T-helper 17 cell (primary cell): ENCODE data around the gene BSND. TPM values are rescaled to one million over a fixed set of nuclear protein-coding genes. Genes with fewer than 3 reads are reported as not detected.

Experiments
- ATAC-seq: fragments of 150-1000 bp; cut with Tn5 transposase; 2 replicates; pipeline ENCODE4 v1.10.0; 2021; ENCODE audit warnings: mild to moderate bottlenecking, moderate library complexity
- DNase-seq, 3 donors: peaks; one replicate each; pipeline versions ENCODE4 v3.0.0 to v3.0.0-alpha.2; 2020 to 2021
- H3K9me3 ChIP-seq: one replicate; pipeline ENCODE4 v1.7.0; 2013; ENCODE audit warnings: low read length, mild to moderate bottlenecking; ENCODE audit not compliant: control insufficient read depth, poor library complexity, severe bottlenecking
- H3K27ac Mint-ChIP-seq: one replicate; pipeline ENCODE4 v1.8.0; 2022; ENCODE audit warnings: mild to moderate bottlenecking, moderate library complexity, mixed read lengths
- H3K27me3 Mint-ChIP-seq: one replicate; pipeline ENCODE4 v1.8.0; 2022; ENCODE audit warnings: mixed read lengths
- H3K36me3 Mint-ChIP-seq: one replicate; pipeline ENCODE4 v1.8.0; 2022; ENCODE audit warnings: low read depth, mixed read lengths
- H3K4me1 Mint-ChIP-seq: one replicate; pipeline ENCODE4 v1.8.0; 2022; ENCODE audit warnings: mild to moderate bottlenecking, mixed read lengths
- H3K4me3 Mint-ChIP-seq: one replicate; pipeline ENCODE4 v1.8.0; 2022; ENCODE audit warnings: mild to moderate bottlenecking, moderate library complexity, mixed read lengths
- total RNA-seq, 4 donors: library from RNA in 2 of 4; stranded (reverse) in 2 of 4; gene quantifications; one replicate each; pipeline ENCODE4 v1.2.3 and lab custom pipeline; 2022 to 2026

The BSND gene
- total RNA-seq, 2 donors from 2014 or later, result 0.07 TPM; not detected in 1

- H3K9me3 ChIP-seq, result no peaks in the 10 kb centered on the region
- H3K27me3 Mint-ChIP-seq, result peaks cover 62% of the 10 kb centered on the region
Measured at GRCh38 chr1:55043011-55043410, 44.3 kb downstream of the BSND start.

GRCh38 chr1:55043726-55044125 lies 45.0 kb downstream of the BSND start:
- DNase-seq (no peak), ATAC-seq (no peak)
- H3K9me3 ChIP-seq, result no peaks in the 10 kb centered on the region
- peaks cover 55% of the 10 kb centered on the region for H3K27me3 Mint-ChIP-seq
- no peak overlapping the region for H3K4me3 Mint-ChIP-seq
- H3K27ac Mint-ChIP-seq, result no peak overlapping the region
- H3K4me1 Mint-ChIP-seq, result no peaks in the 10 kb centered on the region
- no peaks in the 10 kb centered on the region for H3K36me3 Mint-ChIP-seq

More at GRCh38 chr1:55043011-55043410, 44.3 kb downstream of the BSND start:
- Mint-ChIP-seq H3K4me3 (no peak overlapping the region), H3K36me3 (no peaks in the 10 kb centered on the region), H3K27ac (no peak overlapping the region), H3K4me1 (no peaks in the 10 kb centered on the region)
- DNase-seq, result no peak
- no peak for ATAC-seq

GRCh38 chr1:55044617-55045397 lies 46.1 kb downstream of the BSND start:
- no peaks in the 10 kb centered on the region for H3K9me3 ChIP-seq
- no peaks in the 10 kb centered on the region for H3K36me3 Mint-ChIP-seq
- H3K27ac Mint-ChIP-seq, result no peak overlapping the region
- ATAC-seq (no peak), DNase-seq (no peak)
- H3K4me1 Mint-ChIP-seq, result no peaks in the 10 kb centered on the region
- peaks cover 44% of the 10 kb centered on the region for H3K27me3 Mint-ChIP-seq
- H3K4me3 Mint-ChIP-seq, result no peak overlapping the region

GRCh38 chr1:55045430-55045829 lies 46.7 kb downstream of the BSND start:
- no peaks in the 10 kb centered on the region for H3K4me1 Mint-ChIP-seq
- DNase-seq, result no peak
- H3K36me3 Mint-ChIP-seq, result no peaks in the 10 kb centered on the region
- H3K9me3 ChIP-seq, result no peaks in the 10 kb centered on the region
- no peak for ATAC-seq
- H3K27ac Mint-ChIP-seq, result no peak overlapping the region
- H3K4me3 Mint-ChIP-seq, result no peak overlapping the region
- peaks cover 38% of the 10 kb centered on the region for H3K27me3 Mint-ChIP-seq

GRCh38 chr1:55046871-55047270 lies 48.1 kb downstream of the BSND start:
- Mint-ChIP-seq H3K4me3 (no peak overlapping the region), H3K27me3 (peaks cover 28% of the 10 kb centered on the region)
- no peak for ATAC-seq

GRCh38 chr1:55047611-55048010 lies 48.9 kb downstream of the BSND start:
- Mint-ChIP-seq H3K36me3 (no peaks in the 10 kb centered on the region), H3K27ac (no peak overlapping the region), H3K27me3 (peaks cover 23% of the 10 kb centered on the region), H3K4me3 (no peak overlapping the region), H3K4me1 (no peaks in the 10 kb centered on the region)
- ATAC-seq, result no peak
- no peak for DNase-seq
- no peaks in the 10 kb centered on the region for H3K9me3 ChIP-seq

More at GRCh38 chr1:55046871-55047270, 48.1 kb downstream of the BSND start:
- no peak overlapping the region for H3K27ac Mint-ChIP-seq
- no peak for DNase-seq
- H3K36me3 Mint-ChIP-seq, result no peaks in the 10 kb centered on the region
- no peaks in the 10 kb centered on the region for H3K9me3 ChIP-seq
- no peaks in the 10 kb centered on the region for H3K4me1 Mint-ChIP-seq

GRCh38 chr1:55048453-55049270 lies 49.9 kb downstream of the BSND start:
- no peak overlapping the region for H3K4me3 Mint-ChIP-seq
- H3K4me1 Mint-ChIP-seq, result no peaks in the 10 kb centered on the region
- no peak overlapping the region for H3K27ac Mint-ChIP-seq
- H3K9me3 ChIP-seq, result no peaks in the 10 kb centered on the region
- ATAC-seq, result no peak
- peaks cover 15% of the 10 kb centered on the region for H3K27me3 Mint-ChIP-seq
- DNase-seq, result no peak
- no peaks in the 10 kb centered on the region for H3K36me3 Mint-ChIP-seq

- no peak for ATAC-seq
- DNase-seq, result no peak
- Mint-ChIP-seq H3K4me1 (no peaks in the 10 kb centered on the region), H3K4me3 (no peak overlapping the region), H3K27me3 (peaks cover 12% of the 10 kb centered on the region), H3K36me3 (no peaks in the 10 kb centered on the region), H3K27ac (no peak overlapping the region)
- no peaks in the 10 kb centered on the region for H3K9me3 ChIP-seq
Measured at GRCh38 chr1:55049271-55049913, 50.7 kb downstream of the BSND start.

- Mint-ChIP-seq H3K27ac (no peak overlapping the region), H3K36me3 (no peaks in the 10 kb centered on the region), H3K4me1 (no peaks in the 10 kb centered on the region), H3K27me3 (peaks cover 12% of the 10 kb centered on the region), H3K4me3 (no peak overlapping the region)
- ATAC-seq (no peak), DNase-seq (no peak)
- no peaks in the 10 kb centered on the region for H3K9me3 ChIP-seq
Measured at GRCh38 chr1:55049914-55050278, 51.2 kb downstream of the BSND start.

- Mint-ChIP-seq H3K27ac (no peak overlapping the region), H3K36me3 (no peaks in the 10 kb centered on the region), H3K27me3 (peaks cover 12% of the 10 kb centered on the region), H3K4me3 (no peak overlapping the region), H3K4me1 (no peaks in the 10 kb centered on the region)
- no peak for ATAC-seq
- H3K9me3 ChIP-seq, result no peaks in the 10 kb centered on the region
- DNase-seq, result no peak
Measured at GRCh38 chr1:55050283-55050682, 51.5 kb downstream of the BSND start.

GRCh38 chr1:55051169-55051568 lies 52.4 kb downstream of the BSND start:
- no peak for DNase-seq
- Mint-ChIP-seq H3K36me3 (no peaks in the 10 kb centered on the region), H3K27me3 (peaks cover 12% of the 10 kb centered on the region), H3K4me1 (no peaks in the 10 kb centered on the region), H3K27ac (no peak overlapping the region), H3K4me3 (no peak overlapping the region)
- H3K9me3 ChIP-seq, result no peaks in the 10 kb centered on the region
- no peak for ATAC-seq

GRCh38 chr1:55051621-55052020 lies 52.9 kb downstream of the BSND start:
- Mint-ChIP-seq H3K4me1 (no peaks in the 10 kb centered on the region), H3K36me3 (no peaks in the 10 kb centered on the region), H3K27me3 (peaks cover 12% of the 10 kb centered on the region), H3K27ac (no peak overlapping the region), H3K4me3 (no peak overlapping the region)
- H3K9me3 ChIP-seq, result no peaks in the 10 kb centered on the region
- ATAC-seq (no peak), DNase-seq (no peak)
